Stimulated activated CD4-positive, alpha-beta T cell treated with anti-CD3 and anti-CD28 coated beads, Interleukin-15, amount 100 ng/mL, for 1 hour (primary cell): Measurements from ENCODE around the gene PGC.
A peak's percentile ranks its signal among the peaks of the same experiment; 100 is the strongest.

Experiments used
- DNase-seq, 2 donors: peaks; one replicate each; pipeline ENCODE4 v3.0.0-alpha.2; 2020; ENCODE audit warnings: low read depth in 1 of 2, low spot score in 1 of 2

The PGC gene

DNA sequence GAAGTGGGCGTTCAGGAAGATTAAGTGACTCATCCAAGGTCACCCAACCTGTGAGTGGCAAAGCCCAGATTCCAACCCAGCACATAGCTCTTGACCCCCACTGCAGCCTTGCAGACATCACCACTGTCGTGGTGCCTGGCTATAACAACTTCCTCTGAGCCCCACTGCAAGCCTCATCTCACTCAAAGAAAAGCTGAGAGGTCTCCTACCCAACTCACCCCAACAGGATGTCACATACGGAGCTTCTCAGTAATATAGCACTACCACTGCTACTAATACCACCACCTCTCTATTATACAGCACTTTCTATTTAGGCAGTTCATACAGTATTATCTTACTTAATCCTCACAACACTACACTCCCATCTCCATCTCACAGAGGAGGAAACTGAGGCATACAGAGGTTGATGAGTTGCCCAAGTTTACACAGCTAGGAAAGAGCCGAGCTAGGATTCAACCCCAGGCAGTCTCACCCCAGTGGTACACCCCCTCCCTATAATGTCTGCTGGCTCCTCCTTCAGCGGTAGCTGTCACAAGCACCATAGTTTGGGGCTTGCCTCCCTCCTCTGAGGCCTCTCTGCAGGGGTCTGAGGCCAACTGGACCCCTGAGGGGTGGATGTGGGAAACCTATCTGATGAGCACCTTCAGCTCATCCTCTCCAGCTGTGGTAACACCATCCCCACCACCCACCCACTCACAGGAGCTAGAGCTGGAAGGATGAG is 31.2 kb downstream of the PGC start:
- DNase-seq = no peak

- DNase-seq = no peak
Measured at GRCh38 chr6:41714556-41715273, 32.5 kb downstream of the PGC start.

- DNase-seq = no peak
Measured at GRCh38 chr6:41713650-41714291, 33.4 kb downstream of the PGC start.

- no peak for DNase-seq
Measured at GRCh38 chr6:41713159-41713649, 34.0 kb downstream of the PGC start.

- DNase-seq = no peak
Measured at GRCh38 chr6:41712651-41713103, 34.5 kb downstream of the PGC start.

- DNase-seq = no peak
Measured at GRCh38 chr6:41711323-41712038, 35.7 kb downstream of the PGC start.

DNA sequence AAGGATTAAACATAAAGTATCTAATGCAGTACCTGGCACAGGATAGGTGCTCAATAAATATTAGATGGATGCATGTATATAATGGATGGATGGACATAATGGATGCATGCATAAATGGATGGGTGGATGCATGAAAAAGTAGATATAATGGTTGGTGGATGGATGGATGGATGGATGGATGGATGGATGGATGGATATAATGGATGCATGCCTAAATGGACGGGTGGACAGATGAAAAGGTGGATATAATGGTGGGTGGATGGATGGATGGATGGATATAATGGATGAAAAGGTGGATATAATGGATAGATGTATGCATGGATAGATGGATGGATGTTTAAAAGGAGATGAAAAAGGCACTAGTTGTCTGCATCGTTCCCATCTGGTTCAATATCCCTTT is 37.8 kb downstream of the PGC start:
- DNase-seq = no peak

- no peak for DNase-seq
Measured at GRCh38 chr6:41708856-41709255, 38.3 kb downstream of the PGC start.

- DNase-seq = peak in 1 of 2 donors; percentile 9
Measured at GRCh38 chr6:41707565-41708200, 39.5 kb downstream of the PGC start.

GRCh38 chr6:41706876-41707564 is 40.2 kb downstream of the PGC start:
- no peak for DNase-seq

DNA sequence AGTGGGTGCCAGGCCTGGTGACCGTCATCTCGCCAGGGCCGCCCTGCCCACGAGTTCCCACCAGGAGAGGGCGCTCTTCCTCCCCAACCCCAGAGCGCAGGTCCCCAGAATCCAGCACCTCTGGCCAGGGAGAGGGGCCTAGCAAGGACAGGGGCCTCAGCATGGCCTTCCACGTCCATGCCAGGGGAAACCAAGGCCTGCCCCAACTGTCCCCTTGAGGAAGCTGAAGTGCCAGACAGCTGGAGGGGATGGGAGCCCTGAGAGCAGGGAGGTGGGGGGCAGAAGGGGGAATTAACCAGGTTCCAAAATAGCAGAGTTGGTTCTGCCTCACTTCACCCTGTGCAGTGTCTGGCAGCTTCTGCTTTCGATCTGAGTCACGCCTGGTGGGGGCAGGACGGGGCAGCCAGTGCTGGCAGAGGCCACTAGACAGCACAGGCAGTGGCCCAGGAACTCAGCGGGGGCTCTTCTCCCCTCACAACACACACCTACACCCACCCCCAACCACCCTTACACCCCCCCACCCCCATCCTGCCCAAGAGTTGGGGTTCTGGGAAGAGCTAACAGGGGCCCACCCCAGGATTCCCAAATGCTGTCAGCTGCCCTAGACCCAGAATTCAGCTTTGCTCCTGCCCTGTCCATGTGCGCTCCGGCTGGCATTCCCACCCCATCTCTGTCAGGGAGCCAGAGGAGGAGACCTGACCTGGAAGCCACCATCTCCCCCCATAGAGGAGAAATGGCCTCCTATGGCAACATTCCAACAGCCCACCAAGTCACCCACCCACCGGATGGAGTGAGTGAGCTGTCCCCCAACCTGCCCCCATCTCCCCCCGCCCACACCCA is 41.0 kb downstream of the PGC start:
- DNase-seq = peak in 1 of 2 donors; percentile 46

DNA sequence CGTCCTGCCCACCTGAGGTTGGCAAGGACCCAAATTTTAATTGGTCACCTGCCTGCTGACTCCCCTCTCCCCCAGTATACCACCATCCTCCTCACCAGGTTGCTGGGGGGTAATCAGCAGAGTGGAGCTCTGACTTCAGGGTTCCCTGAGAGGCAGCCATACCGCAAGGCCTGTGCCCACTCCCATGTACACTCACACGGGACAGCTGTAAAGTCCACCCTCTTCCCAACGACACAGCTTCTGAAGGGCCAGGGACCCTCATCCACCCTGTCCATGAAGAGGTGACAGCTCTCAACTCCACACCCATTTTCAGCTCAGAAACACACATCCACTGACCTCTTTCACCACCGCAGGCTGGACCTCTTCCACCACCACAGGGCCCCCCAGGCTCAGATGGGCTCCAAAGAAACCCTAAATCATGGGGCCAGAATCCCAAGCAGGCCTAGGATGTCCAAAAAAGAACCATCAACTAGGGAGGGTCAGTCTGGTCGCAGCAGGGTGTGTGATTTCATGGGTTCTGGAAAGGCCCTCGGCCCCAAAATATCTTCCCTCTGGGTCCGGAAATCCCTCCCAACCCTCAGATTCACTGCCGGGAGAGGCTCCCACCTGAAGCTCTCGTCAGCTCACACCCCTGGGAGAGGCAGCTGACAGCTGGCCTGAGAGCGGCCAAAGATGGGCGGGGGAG is 41.7 kb downstream of the PGC start:
- no peak for DNase-seq

GRCh38 chr6:41704656-41705310 is 42.4 kb downstream of the PGC start:
- no peak for DNase-seq

DNA sequence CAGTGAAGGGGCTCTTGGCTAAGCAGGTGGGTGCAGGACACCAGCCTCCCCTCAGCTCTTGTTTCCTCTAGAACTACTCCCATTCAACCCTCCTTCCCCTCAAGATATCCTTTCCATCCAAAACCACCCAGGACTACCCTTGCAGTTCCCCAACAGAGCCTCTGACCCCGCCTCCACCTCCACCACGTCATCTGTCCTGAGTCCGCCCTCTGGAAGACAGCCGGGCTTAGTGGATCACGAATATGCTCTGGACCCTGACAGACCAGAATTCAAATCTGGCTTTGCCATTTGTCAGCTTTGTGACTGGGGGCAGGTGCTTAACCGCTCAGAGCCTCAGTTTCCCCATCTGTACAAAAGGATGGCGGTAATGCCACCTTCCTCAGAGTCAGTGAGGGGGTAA is 43.2 kb downstream of the PGC start:
- DNase-seq = no peak

GRCh38 chr6:41702771-41703494 is 44.3 kb downstream of the PGC start:
- no peak for DNase-seq

DNA sequence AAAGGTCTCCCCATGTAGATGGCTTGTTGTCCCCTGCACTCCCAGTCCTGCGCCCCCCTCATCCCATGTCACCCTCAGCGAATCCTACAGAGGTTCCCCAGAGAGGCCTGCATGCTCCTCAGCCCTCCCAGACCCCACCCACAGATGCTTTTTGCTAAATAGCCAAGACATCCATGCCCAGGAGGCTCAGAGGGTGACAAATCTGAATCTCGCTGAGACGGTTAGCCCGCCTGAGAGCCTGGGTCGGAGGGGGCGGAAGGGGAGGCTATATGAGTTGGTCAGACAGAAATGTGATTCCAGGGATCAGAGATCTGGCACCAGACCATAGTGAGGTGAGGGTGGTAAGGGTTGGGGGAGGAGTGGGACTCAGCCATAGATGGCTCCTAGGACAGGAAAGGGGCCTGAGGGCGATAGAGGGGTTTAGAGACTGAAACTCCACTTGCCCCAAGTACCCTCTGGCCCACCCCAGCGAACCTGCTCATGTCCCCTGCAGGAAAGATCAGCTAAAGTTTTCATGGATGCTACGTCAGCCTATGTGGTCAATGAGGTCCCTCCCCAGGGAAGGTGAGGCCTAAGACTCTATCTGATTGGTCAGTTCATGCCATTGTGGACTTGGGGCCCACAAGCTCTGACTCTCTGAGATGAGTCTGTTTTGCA is 45.0 kb downstream of the PGC start:
- DNase-seq = no peak
